Kidney (tissue), 14 donors: ENCODE data around the gene EDC3. TPM values are rescaled to one million over a fixed set of nuclear protein-coding genes. Genes with fewer than 3 reads are reported as not detected.

Source experiments
- DNase-seq, 5 donors: peaks; one replicate each; pipeline ENCODE4 v3.0.0-alpha.2; 2013 to 2020
- FAIRE-seq: peaks from 2 replicates; lab custom pipeline; 2012; peaks lifted over from hg19 to GRCh38; lab: Jason Lieb, UNC
- H3K27ac ChIP-seq, 2 donors: one replicate each; pipeline ENCODE4 v1.7.0; 2013; ENCODE audit warnings: low read depth in 2 of 2, low read length in 2 of 2, inconsistent platforms in 1 of 2
- H3K27me3 ChIP-seq: one replicate; pipeline ENCODE4 v1.7.1; 2013; ENCODE audit warnings: low read length, inconsistent platforms; ENCODE audit not compliant: control insufficient read depth, insufficient read depth
- H3K36me3 ChIP-seq, 3 donors: one replicate each; pipeline versions ENCODE4 v1.7.0 to v1.7.1; 2013; ENCODE audit warnings: low read length in 3 of 3, control low read depth in 1 of 3, inconsistent platforms in 1 of 3; ENCODE audit not compliant: insufficient read depth in 3 of 3, control insufficient read depth in 2 of 3
- H3K4me1 ChIP-seq, 3 donors: one replicate each; pipeline versions ENCODE4 v1.7.0 to v1.7.1; 2013; ENCODE audit warnings: low read length in 3 of 3, inconsistent platforms in 1 of 3, low read depth in 1 of 3; ENCODE audit not compliant: control insufficient read depth in 2 of 3, insufficient read depth in 2 of 3
- H3K4me3 ChIP-seq, 3 donors: one replicate each; pipeline versions ENCODE4 v1.7.0 to v1.8.1; 2013; ENCODE audit warnings: low read length in 3 of 3, control low read depth in 1 of 3, inconsistent platforms in 1 of 3
- H3K9ac ChIP-seq, 3 donors: one replicate each; pipeline versions ENCODE4 v1.7.0 to v1.7.1; 2013; ENCODE audit warnings: low read length in 3 of 3, control low read depth in 1 of 3, inconsistent platforms in 1 of 3
- H3K9me3 ChIP-seq, 3 donors: one replicate each; pipeline versions ENCODE4 v1.7.0 to v1.7.1; 2013; ENCODE audit warnings: low read length in 3 of 3, control low read depth in 1 of 3, inconsistent platforms in 1 of 3; ENCODE audit not compliant: control insufficient read depth in 2 of 3, insufficient read depth in 1 of 3
- CTCF ChIP-seq: IDR thresholded peaks from 3 replicates; pipeline ENCODE4 v1.5.1; 2012; ENCODE audit warnings: mild to moderate bottlenecking, moderate library complexity, borderline replicate concordance; ENCODE audit not compliant: insufficient read depth; ENCODE audit errors: extremely low read depth
- intact Hi-C: fragments of 100-400 bp; cut with DNase I; formaldehyde crosslinking; loops from one replicate; pipeline ENCODE4 v1.11.1; 2022
- polyA plus RNA-seq: library from polyadenylated mRNA; stranded (reverse); fragments of 350-450 nt; fragmentation: Illumina TruSeq; extraction: RNeasy Lipid Tissue Mini Kit (QIAGEN cat#74804); gene quantifications from one replicate; pipeline ENCODE4 v1.2.3, GENCODE V29; 2014; ENCODE audit warnings: low read depth, low replicate concordance; ENCODE audit not compliant: insufficient read depth
- total RNA-seq: library from RNA; stranded (reverse); fragmentation: NEBNext Ultra II Directional; extraction: Animal tissue kit (Norgen Biotek cat#: 25700); gene quantifications from one replicate; pipeline ENCODE4 v1.2.1, GENCODE V29; 2021
- donor health status: control.
- donor health status: control.
- donor health status: control.
- donor health status: control.
- donor health status: control.
- donor health status: DM: yes; HTN: yes; CAD: no.
- donor health status: Normal renal cell carcinoma (clear cell type).

EDC3 gene
- total and polyA plus RNA-seq, 2 donors from 2014 or later, result 11.5 to 27.7 TPM

- H3K36me3 ChIP-seq, result no peaks in the 10 kb centered on the region
- FAIRE-seq (no peak), DNase-seq (no peak)
- no peak overlapping the region for H3K9ac ChIP-seq
- H3K9me3 ChIP-seq, result no peaks in the 10 kb centered on the region
- no peaks in the 10 kb centered on the region for H3K4me1 ChIP-seq
- TF ChIP-seq CTCF, result no peak
- intact Hi-C loops, result no loop called here
- H3K27ac ChIP-seq, result no peak overlapping the region
- H3K27me3 ChIP-seq, result no peaks in the 10 kb centered on the region
- no peak overlapping the region for H3K4me3 ChIP-seq
Measured at GRCh38 chr15:74608786-74609185, 87.0 kb downstream of the EDC3 start.

GRCh38 chr15:74605795-74606150 is 90.1 kb downstream of the EDC3 start:
- Histone ChIP-seq H3K9ac (no peak overlapping the region), H3K36me3 (no peaks in the 10 kb centered on the region), H3K9me3 (no peaks in the 10 kb centered on the region), H3K4me3 (no peak overlapping the region), H3K27me3 (no peaks in the 10 kb centered on the region), H3K4me1 (no peaks in the 10 kb centered on the region), H3K27ac (no peak overlapping the region)
- no peak for TF ChIP-seq CTCF
- FAIRE-seq (no peak), DNase-seq (no peak)
- intact Hi-C loops, result no loop called here

- no peaks in the 10 kb centered on the region for H3K36me3 ChIP-seq
- no peak overlapping the region for H3K4me3 ChIP-seq
- intact Hi-C loops, result no loop called here
- no peak overlapping the region for H3K9ac ChIP-seq
- no peaks in the 10 kb centered on the region for H3K4me1 ChIP-seq
- no peaks in the 10 kb centered on the region for H3K27me3 ChIP-seq
- H3K27ac ChIP-seq, result no peak overlapping the region
- no peak for TF ChIP-seq CTCF
- DNase-seq (no peak), FAIRE-seq (no peak)
- no peaks in the 10 kb centered on the region for H3K9me3 ChIP-seq
Measured at GRCh38 chr15:74604983-74605794, 90.6 kb downstream of the EDC3 start.
